GM23338 (cell line): ENCODE measurements around the gene GLRX2. TPM values are rescaled to one million over a fixed set of nuclear protein-coding genes. Genes with fewer than 3 reads are reported as not detected.
A peak's percentile ranks its signal among the peaks of the same experiment; 100 is the strongest.

Experiments
- ATAC-seq: fragments of 200-7000 bp; cut with Tn5 transposase; 3 replicates; pipeline ENCODE4 v1.9.1; 2020
- DNase-seq: peaks from one replicate; pipeline ENCODE4 v3.0.0-alpha.2; 2015; ENCODE audit warnings: low spot score
- H2AFZ ChIP-seq: fragments of 200-600 bp; sonication (generic); 2 replicates; pipeline ENCODE4 v1.8.0; 2016; ENCODE audit warnings: antibody characterized with exemption, mild to moderate bottlenecking, moderate library complexity
- H3F3A ChIP-seq: fragments of 200-600 bp; sonication (generic); replicated peaks from 2 replicates; pipeline ENCODE4 v1.8.0; 2017; ENCODE audit warnings: antibody characterized with exemption, mixed run types, low read depth
- H3K27ac ChIP-seq: fragments of 200-600 bp; sonication (generic); 2 replicates; pipeline ENCODE4 v1.6.1; 2016; ENCODE audit warnings: low read depth
- H3K27me3 ChIP-seq: fragments of 200-600 bp; sonication (generic); 2 replicates; pipeline ENCODE4 v1.8.0; 2016; ENCODE audit warnings: mild to moderate bottlenecking, mixed run types, moderate library complexity; ENCODE audit not compliant: insufficient read depth
- H3K36me3 ChIP-seq: fragments of 200-600 bp; sonication (generic); 2 replicates; pipeline ENCODE4 v1.8.0; 2016; ENCODE audit warnings: mild to moderate bottlenecking; ENCODE audit not compliant: insufficient read depth
- H3K4me1 ChIP-seq: fragments of 200-600 bp; sonication (generic); 2 replicates; pipeline ENCODE4 v1.8.0; 2016; ENCODE audit warnings: mild to moderate bottlenecking, moderate library complexity; ENCODE audit not compliant: insufficient read depth
- H3K4me2 ChIP-seq: fragments of 200-600 bp; sonication (generic); 2 replicates; pipeline ENCODE4 v1.7.1; 2017; ENCODE audit warnings: mixed run types
- H3K4me3 ChIP-seq: fragments of 200-600 bp; sonication (generic); 2 replicates; pipeline ENCODE4 v1.6.1; 2016; ENCODE audit warnings: mixed run types
- H3K79me2 ChIP-seq: fragments of 200-600 bp; sonication (generic); replicated peaks from 2 replicates; pipeline ENCODE4 v1.8.0; 2017; ENCODE audit warnings: mild to moderate bottlenecking; ENCODE audit not compliant: insufficient read depth
- H3K9me2 ChIP-seq: fragments of 200-600 bp; sonication (generic); 2 replicates; pipeline ENCODE4 v1.8.0; 2017; ENCODE audit not compliant: insufficient read depth
- H4K20me1 ChIP-seq: fragments of 200-600 bp; sonication (generic); replicated peaks from 2 replicates; pipeline ENCODE4 v1.8.0; 2017; ENCODE audit warnings: mild to moderate bottlenecking; ENCODE audit not compliant: insufficient read depth
- H3K27ac Mint-ChIP-seq: 2 replicates; pipeline ENCODE4 v1.8.0; 2020; ENCODE audit warnings: inconsistent platforms, mild to moderate bottlenecking, moderate library complexity, mixed read lengths
- H3K27me3 Mint-ChIP-seq: 3 replicates; pipeline ENCODE4 v1.8.0; 2022; ENCODE audit warnings: low read depth, mild to moderate bottlenecking, moderate library complexity, mixed read lengths, inconsistent platforms; ENCODE audit not compliant: insufficient read depth, poor library complexity
- H3K36me3 Mint-ChIP-seq: 3 replicates; pipeline ENCODE4 v1.8.0; 2021; ENCODE audit warnings: low read depth, mild to moderate bottlenecking, inconsistent platforms, moderate library complexity, mixed read lengths
- H3K4me1 Mint-ChIP-seq: 3 replicates; pipeline ENCODE4 v1.8.0; 2020; ENCODE audit warnings: mild to moderate bottlenecking, inconsistent platforms, mixed read lengths
- H3K4me3 Mint-ChIP-seq: 3 replicates; pipeline ENCODE4 v1.8.0; 2021; ENCODE audit warnings: moderate library complexity, mild to moderate bottlenecking, inconsistent platforms, mixed read lengths
- H3K9me3 Mint-ChIP-seq: 3 replicates; pipeline ENCODE4 v1.8.0; 2020; ENCODE audit warnings: moderate library complexity, mild to moderate bottlenecking, inconsistent platforms, mixed read lengths
- CREB1 ChIP-seq: fragments of 250-450 bp; sonication (Bioruptor Pico); IDR thresholded peaks from 2 replicates; pipeline ENCODE4 v1.5.0; 2020; ENCODE audit warnings: low read depth, mild to moderate bottlenecking, moderate library complexity
- EZH2 ChIP-seq: fragments of 200-600 bp; sonication (generic); IDR thresholded peaks from one replicate; pipeline ENCODE4 v1.8.0; 2017; ENCODE audit warnings: antibody characterized with exemption, mild to moderate bottlenecking, low read depth; ENCODE audit not compliant: unreplicated experiment
- EZH2phosphoT487 ChIP-seq: fragments of 200-600 bp; sonication (generic); IDR thresholded peaks from one replicate; pipeline ENCODE4 v1.8.1; 2018; ENCODE audit warnings: antibody characterized with exemption; ENCODE audit not compliant: unreplicated experiment
- NANOG ChIP-seq: IDR thresholded peaks from 2 replicates; pipeline ENCODE4 v1.6.1; 2016; ENCODE audit warnings: antibody characterized with exemption, borderline replicate concordance
- POLR2AphosphoS5 ChIP-seq: IDR thresholded peaks from 2 replicates; pipeline ENCODE4 v1.6.1; 2016; ENCODE audit warnings: antibody characterized with exemption, low read depth
- STAT1 ChIP-seq: IDR thresholded peaks from one replicate; pipeline ENCODE4 v1.6.1; 2016; ENCODE audit warnings: antibody characterized with exemption; ENCODE audit not compliant: unreplicated experiment
- ZNF114 ChIP-seq: fragments of 250-450 bp; sonication (Bioruptor Pico); IDR thresholded peaks from 2 replicates; pipeline ENCODE4 v1.5.0; 2020; ENCODE audit warnings: mild to moderate bottlenecking, moderate library complexity
- long read RNA-seq: library from polyadenylated mRNA; unstranded; transcript quantifications from one replicate; pipeline ENCODE4 v2.0.0, GENCODE V29; 2020; ENCODE audit not compliant: unreplicated experiment
- polyA plus RNA-seq: library from polyadenylated mRNA; unstranded; fragments of >200 nt; fragmentation: Nextera tagmentation; extraction: Ambion mirVana; gene quantifications from 2 replicates; pipeline ENCODE4 v1.2.1, GENCODE V29; 2016
- total RNA-seq: library from RNA; depleted of rRNA; stranded (reverse); fragments of >200 nt; shearing (Covaris generic); gene quantifications from 2 replicates; pipeline ENCODE4 v1.2.3, GENCODE V29; 2014; rRNA removed
- TF ChIP-seq, protein P1 (sequence below): fragments of 250-450 bp; sonication (Bioruptor Pico); IDR thresholded peaks from 2 replicates; pipeline ENCODE4 v1.5.0; 2020; ENCODE audit warnings: mild to moderate bottlenecking, moderate library complexity
- TF ChIP-seq, protein P2 (sequence below), 2 experiments: fragments of 200-600 bp in 1 of 2; sonication (generic) in 1 of 2; conservative IDR thresholded peaks; 2 replicates each; pipeline versions ENCODE4 v1.5.1 to v1.6.1; 2016 to 2017; ENCODE audit warnings: antibody characterized with exemption in 2 of 2, low read depth in 2 of 2, mild to moderate bottlenecking in 2 of 2, moderate library complexity in 1 of 2

GLRX2 gene, protein sequence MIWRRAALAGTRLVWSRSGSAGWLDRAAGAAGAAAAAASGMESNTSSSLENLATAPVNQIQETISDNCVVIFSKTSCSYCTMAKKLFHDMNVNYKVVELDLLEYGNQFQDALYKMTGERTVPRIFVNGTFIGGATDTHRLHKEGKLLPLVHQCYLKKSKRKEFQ
- 7.2 and 7.7 TPM in 2 replicates for total RNA-seq
- 28.3 and 37.8 TPM in 2 replicates for polyA plus RNA-seq
- long read RNA-seq, transcript GLRX2-201 (4 exons, 701 nt), result major isoform, 6 of 6 reads
- long read RNA-seq, partial matches to known transcripts, result 0 of 6 reads
- long read RNA-seq, other reads (novel, unspliced or antisense), result 0 of 6 reads

DNA sequence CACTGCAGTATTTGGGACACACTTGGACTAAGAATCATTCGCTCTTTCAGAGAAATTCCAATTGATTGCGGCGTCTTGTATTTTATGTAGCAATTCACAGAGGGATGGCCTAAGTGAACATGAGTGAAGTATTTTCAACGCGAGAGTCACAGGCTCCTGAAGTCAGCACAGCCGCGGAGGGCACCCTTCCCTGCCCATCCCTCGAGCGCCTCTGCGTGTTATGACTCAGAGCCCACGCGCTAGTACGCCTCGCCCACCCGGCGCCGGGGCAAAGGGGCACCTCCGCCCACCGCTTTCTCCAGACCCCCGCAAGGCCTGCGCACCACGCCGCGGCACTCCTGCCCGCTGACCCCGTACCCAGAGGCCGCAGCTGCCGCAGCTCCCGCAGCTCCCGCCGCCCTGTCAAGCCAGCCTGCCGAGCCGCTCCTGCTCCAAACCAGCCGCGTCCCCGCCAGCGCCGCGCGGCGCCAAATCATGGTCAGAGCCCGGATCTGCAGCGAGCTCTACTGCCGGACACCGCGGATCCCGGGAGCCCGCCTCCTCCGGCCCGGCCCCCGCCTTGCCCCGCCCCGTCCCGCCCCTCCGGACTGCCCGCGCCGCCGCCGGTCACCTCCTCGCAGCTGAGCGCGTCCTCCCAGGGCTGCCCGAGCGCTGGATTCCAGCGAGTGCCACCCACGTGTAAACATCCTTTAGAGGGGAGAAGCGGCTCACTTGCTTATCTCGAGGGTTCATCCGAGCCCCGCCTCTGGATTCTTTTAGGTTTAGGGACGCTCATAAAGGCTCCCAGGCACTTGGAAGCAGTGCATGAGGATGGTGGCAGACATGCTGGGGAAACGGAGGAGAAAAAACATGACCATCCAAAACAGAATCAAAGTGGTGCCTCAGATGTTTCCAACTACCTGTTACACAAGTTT, at the start of gene GLRX2:
TSS of gene GLRX2 (minus strand) at position 508 of the 914 bp plus-strand sequence. CDS start at position 476, 32 bp downstream.
- ATAC-seq, result peak; percentile 95
- peaks cover 8% of the 10 kb centered on the region for H4K20me1 ChIP-seq
- DNase-seq, result peak; percentile 86
- Mint-ChIP-seq H3K27me3 (peaks cover 4% of the 10 kb centered on the region), H3K36me3 (no peaks in the 10 kb centered on the region), H3K4me3 (peak within 1 kb of the TSS; percentile 84), H3K27ac (peak within 1 kb of the TSS; percentile 89), H3K9me3 (no peaks in the 10 kb centered on the region), H3K4me1 (peaks cover 25% of the 10 kb centered on the region; the same call in 2 of the 3 replicates)
- peaks cover 16% of the 10 kb centered on the region for H3K27me3 ChIP-seq
- H3F3A ChIP-seq, result peaks cover 11% of the 10 kb centered on the region
- peak within 1 kb of the TSS; percentile 98 for H2AFZ ChIP-seq
- no peaks in the 10 kb centered on the region for H3K9me2 ChIP-seq
- peaks cover 11% of the 10 kb centered on the region; the same call in 1 of the 2 replicates for H3K4me1 ChIP-seq
- peak within 1 kb of the TSS; percentile 95 for H3K4me3 ChIP-seq
- H3K27ac ChIP-seq, result peak within 1 kb of the TSS; percentile 61
- H3K4me2 ChIP-seq, result peak within 1 kb of the TSS; percentile 98
- H3K79me2 ChIP-seq, result peaks cover 12% of the 10 kb centered on the region; the same call in 1 of the 2 replicates
- no peaks in the 10 kb centered on the region; the same call in 1 of the 2 replicates for H3K36me3 ChIP-seq
- TF ChIP-seq POLR2AphosphoS5, result peak; percentile 89
- no peak for TF ChIP-seq EZH2phosphoT487
- peak; percentile 38; the same call in 1 of the 2 replicates for TF ChIP-seq CREB1 (CRISPR knock-in tag)

DNA sequence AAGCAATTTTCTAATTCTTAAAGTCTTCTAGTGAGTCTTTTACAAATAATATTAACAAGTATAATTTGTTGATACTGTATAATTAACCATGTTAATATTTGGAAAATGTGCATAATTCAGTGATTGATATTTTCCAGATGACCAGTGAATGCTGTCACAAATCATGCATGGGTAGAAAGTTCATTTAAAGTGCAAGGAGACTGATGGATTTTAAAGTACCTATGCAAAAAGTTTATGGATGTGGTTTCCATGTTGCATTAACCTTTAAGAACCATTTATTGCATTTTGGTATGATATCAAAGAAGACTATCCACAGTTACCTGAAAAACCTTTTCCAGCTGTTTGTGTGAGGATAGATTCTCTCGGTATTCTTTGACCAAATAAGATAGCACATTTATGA, 39.8 kb upstream of the GLRX2 start:
- peaks cover 8% of the 10 kb centered on the region; the same call in 1 of the 2 replicates for H3K36me3 ChIP-seq
- TF ChIP-seq, protein P1, sequence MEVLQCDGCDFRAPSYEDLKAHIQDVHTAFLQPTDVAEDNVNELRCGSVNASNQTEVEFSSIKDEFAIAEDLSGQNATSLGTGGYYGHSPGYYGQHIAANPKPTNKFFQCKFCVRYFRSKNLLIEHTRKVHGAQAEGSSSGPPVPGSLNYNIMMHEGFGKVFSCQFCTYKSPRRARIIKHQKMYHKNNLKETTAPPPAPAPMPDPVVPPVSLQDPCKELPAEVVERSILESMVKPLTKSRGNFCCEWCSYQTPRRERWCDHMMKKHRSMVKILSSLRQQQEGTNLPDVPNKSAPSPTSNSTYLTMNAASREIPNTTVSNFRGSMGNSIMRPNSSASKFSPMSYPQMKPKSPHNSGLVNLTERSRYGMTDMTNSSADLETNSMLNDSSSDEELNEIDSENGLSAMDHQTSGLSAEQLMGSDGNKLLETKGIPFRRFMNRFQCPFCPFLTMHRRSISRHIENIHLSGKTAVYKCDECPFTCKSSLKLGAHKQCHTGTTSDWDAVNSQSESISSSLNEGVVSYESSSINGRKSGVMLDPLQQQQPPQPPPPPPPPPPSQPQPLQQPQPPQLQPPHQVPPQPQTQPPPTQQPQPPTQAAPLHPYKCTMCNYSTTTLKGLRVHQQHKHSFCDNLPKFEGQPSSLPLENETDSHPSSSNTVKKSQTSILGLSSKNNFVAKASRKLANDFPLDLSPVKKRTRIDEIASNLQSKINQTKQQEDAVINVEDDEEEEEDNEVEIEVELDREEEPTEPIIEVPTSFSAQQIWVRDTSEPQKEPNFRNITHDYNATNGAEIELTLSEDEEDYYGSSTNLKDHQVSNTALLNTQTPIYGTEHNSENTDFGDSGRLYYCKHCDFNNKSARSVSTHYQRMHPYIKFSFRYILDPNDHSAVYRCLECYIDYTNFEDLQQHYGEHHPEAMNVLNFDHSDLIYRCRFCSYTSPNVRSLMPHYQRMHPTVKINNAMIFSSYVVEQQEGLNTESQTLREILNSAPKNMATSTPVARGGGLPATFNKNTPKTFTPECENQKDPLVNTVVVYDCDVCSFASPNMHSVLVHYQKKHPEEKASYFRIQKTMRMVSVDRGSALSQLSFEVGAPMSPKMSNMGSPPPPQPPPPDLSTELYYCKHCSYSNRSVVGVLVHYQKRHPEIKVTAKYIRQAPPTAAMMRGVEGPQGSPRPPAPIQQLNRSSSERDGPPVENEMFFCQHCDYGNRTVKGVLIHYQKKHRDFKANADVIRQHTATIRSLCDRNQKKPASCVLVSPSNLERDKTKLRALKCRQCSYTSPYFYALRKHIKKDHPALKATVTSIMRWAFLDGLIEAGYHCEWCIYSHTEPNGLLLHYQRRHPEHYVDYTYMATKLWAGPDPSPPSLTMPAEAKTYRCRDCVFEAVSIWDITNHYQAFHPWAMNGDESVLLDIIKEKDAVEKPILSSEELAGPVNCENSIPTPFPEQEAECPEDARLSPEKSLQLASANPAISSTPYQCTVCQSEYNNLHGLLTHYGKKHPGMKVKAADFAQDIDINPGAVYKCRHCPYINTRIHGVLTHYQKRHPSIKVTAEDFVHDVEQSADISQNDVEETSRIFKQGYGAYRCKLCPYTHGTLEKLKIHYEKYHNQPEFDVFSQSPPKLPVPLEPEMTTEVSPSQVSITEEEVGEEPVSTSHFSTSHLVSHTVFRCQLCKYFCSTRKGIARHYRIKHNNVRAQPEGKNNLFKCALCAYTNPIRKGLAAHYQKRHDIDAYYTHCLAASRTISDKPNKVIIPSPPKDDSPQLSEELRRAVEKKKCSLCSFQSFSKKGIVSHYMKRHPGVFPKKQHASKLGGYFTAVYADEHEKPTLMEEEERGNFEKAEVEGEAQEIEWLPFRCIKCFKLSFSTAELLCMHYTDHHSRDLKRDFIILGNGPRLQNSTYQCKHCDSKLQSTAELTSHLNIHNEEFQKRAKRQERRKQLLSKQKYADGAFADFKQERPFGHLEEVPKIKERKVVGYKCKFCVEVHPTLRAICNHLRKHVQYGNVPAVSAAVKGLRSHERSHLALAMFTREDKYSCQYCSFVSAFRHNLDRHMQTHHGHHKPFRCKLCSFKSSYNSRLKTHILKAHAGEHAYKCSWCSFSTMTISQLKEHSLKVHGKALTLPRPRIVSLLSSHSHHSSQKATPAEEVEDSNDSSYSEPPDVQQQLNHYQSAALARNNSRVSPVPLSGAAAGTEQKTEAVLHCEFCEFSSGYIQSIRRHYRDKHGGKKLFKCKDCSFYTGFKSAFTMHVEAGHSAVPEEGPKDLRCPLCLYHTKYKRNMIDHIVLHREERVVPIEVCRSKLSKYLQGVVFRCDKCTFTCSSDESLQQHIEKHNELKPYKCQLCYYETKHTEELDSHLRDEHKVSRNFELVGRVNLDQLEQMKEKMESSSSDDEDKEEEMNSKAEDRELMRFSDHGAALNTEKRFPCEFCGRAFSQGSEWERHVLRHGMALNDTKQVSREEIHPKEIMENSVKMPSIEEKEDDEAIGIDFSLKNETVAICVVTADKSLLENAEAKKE (CRISPR knock-in tag), result no peak
- TF ChIP-seq CREB1 (CRISPR knock-in tag) (no peak), NANOG (no peak), POLR2AphosphoS5 (no peak), STAT1 (no peak), ZNF114 (CRISPR knock-in tag) (no peak), EZH2 (no peak), EZH2phosphoT487 (no peak)
- TF ChIP-seq, protein P2, sequence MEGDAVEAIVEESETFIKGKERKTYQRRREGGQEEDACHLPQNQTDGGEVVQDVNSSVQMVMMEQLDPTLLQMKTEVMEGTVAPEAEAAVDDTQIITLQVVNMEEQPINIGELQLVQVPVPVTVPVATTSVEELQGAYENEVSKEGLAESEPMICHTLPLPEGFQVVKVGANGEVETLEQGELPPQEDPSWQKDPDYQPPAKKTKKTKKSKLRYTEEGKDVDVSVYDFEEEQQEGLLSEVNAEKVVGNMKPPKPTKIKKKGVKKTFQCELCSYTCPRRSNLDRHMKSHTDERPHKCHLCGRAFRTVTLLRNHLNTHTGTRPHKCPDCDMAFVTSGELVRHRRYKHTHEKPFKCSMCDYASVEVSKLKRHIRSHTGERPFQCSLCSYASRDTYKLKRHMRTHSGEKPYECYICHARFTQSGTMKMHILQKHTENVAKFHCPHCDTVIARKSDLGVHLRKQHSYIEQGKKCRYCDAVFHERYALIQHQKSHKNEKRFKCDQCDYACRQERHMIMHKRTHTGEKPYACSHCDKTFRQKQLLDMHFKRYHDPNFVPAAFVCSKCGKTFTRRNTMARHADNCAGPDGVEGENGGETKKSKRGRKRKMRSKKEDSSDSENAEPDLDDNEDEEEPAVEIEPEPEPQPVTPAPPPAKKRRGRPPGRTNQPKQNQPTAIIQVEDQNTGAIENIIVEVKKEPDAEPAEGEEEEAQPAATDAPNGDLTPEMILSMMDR (conservative IDR thresholded peaks at IDR 0.05; ENCODE audit: low read depth in 2 of 2), result no peak
- no peak overlapping the region for H3K27ac ChIP-seq
- no peaks in the 10 kb centered on the region for H3K9me2 ChIP-seq
- H3K4me2 ChIP-seq, result no peak overlapping the region
- no peak overlapping the region for H3K4me3 ChIP-seq
- Mint-ChIP-seq H3K27me3 (no peaks in the 10 kb centered on the region), H3K36me3 (peaks cover 40% of the 10 kb centered on the region), H3K4me1 (peaks cover 15% of the 10 kb centered on the region; the same call in 2 of the 3 replicates), H3K9me3 (no peaks in the 10 kb centered on the region), H3K4me3 (no peak overlapping the region), H3K27ac (no peak overlapping the region)
- no peaks in the 10 kb centered on the region for H3F3A ChIP-seq
- peaks cover 3% of the 10 kb centered on the region for H4K20me1 ChIP-seq
- peaks cover 19% of the 10 kb centered on the region; the same call in 1 of the 2 replicates for H3K79me2 ChIP-seq
- H3K4me1 ChIP-seq, result peaks cover 4% of the 10 kb centered on the region
- ATAC-seq (no peak), DNase-seq (no peak)
- no peaks in the 10 kb centered on the region for H3K27me3 ChIP-seq
- no peak overlapping the region for H2AFZ ChIP-seq
